NCI-H526 (cell line): ENCODE data around the gene JKAMP.

Experiments used
- DNase-seq, 2 experiments: peaks; one replicate each; lab custom pipeline; 2025; lab: John Stamatoyannopoulos, UW

The JKAMP gene

GRCh38 chr14:59481407-59481806 is 2.9 kb upstream of the JKAMP start:
- DNase-seq, result no peak

GRCh38 chr14:59481871-59482540 is 2.3 kb upstream of the JKAMP start:
- no peak for DNase-seq

GRCh38 chr14:59482541-59483331 is 1.6 kb upstream of the JKAMP start:
- DNase-seq, result peak in 1 of 2 experiments; percentile 20

GRCh38 chr14:59483363-59483762 is 954 bp upstream of the JKAMP start:
- peak in 1 of 2 experiments; percentile 46 for DNase-seq

GRCh38 chr14:59484639-59485175 is 390 bp downstream of the JKAMP start:
- DNase-seq, result peak; percentile 43 to 46

GRCh38 chr14:59490756-59491155 is 6.4 kb downstream of the JKAMP start:
- no peak for DNase-seq

- DNase-seq, result no peak
Measured at GRCh38 chr14:59492384-59492783, 8.1 kb downstream of the JKAMP start.

- no peak for DNase-seq
Measured at GRCh38 chr14:59500732-59501131, 16.4 kb downstream of the JKAMP start.

- no peak for DNase-seq
Measured at GRCh38 chr14:59503256-59503655, 18.9 kb downstream of the JKAMP start.

GRCh38 chr14:59507063-59507751 is 22.9 kb downstream of the JKAMP start:
- DNase-seq, result peak; percentile 49 to 86

GRCh38 chr14:59507752-59508103 is 23.4 kb downstream of the JKAMP start:
- no peak for DNase-seq

GRCh38 chr14:59509101-59509500 is 24.8 kb downstream of the JKAMP start:
- DNase-seq, result no peak

- no peak for DNase-seq
Measured at GRCh38 chr14:59510001-59510400, 25.7 kb downstream of the JKAMP start.

GRCh38 chr14:59510966-59511365 is 26.6 kb downstream of the JKAMP start:
- no peak for DNase-seq

- DNase-seq, result peak in 1 of 2 experiments; percentile 62
Measured at GRCh38 chr14:59511916-59512575, 27.7 kb downstream of the JKAMP start.

GRCh38 chr14:59520224-59520623 is 35.9 kb downstream of the JKAMP start:
- DNase-seq, result no peak

GRCh38 chr14:59529189-59529588 is 44.9 kb downstream of the JKAMP start:
- DNase-seq, result no peak

- DNase-seq, result no peak
Measured at GRCh38 chr14:59530349-59530748, 46.0 kb downstream of the JKAMP start.

GRCh38 chr14:59532419-59532818 is 48.1 kb downstream of the JKAMP start:
- DNase-seq, result no peak

- DNase-seq, result no peak
Measured at GRCh38 chr14:59534361-59534987, 50.2 kb downstream of the JKAMP start.

- no peak for DNase-seq
Measured at GRCh38 chr14:59537476-59537875, 53.2 kb downstream of the JKAMP start.

GRCh38 chr14:59538936-59539335 is 54.6 kb downstream of the JKAMP start:
- no peak for DNase-seq
